Measurements from ENCODE around the gene LYPD1.

LYPD1 gene

DNA sequence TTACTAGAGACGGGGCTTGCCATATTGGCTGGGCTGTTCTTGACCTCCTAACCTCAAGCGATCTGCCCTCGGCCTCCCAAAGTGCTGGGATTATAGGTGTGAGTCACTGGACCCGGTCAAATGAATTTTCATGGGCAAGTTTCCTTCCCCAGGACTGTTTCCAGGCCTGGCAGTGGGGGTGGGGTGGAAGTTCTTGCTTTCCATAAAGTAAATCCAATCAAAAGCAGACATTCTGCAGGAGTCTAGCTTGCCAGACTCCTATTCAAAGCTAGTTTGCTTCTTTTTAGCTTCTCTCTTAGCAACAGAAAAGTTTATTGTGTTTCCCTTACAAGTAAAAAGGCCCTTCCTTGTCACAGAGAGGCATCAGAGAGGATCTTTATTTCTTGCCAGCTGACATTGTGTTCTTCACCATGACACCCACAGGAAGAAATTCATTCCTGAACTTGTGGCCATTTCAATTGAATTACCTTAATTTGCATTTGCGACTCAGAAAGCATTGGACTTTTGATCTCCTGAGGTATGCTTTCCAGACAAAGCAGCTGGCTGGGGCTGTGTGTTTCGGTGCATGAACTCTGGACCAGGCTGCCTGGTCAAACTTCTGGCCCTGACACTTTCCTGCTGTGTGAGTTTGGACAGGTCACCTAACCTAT lies 37.9 kb downstream of the LYPD1 start:
- DNase-seq, result no peak

- no peak for DNase-seq
Observed at GRCh38 chr2:132627536-132627935, 42.5 kb downstream of the LYPD1 start.

DNA sequence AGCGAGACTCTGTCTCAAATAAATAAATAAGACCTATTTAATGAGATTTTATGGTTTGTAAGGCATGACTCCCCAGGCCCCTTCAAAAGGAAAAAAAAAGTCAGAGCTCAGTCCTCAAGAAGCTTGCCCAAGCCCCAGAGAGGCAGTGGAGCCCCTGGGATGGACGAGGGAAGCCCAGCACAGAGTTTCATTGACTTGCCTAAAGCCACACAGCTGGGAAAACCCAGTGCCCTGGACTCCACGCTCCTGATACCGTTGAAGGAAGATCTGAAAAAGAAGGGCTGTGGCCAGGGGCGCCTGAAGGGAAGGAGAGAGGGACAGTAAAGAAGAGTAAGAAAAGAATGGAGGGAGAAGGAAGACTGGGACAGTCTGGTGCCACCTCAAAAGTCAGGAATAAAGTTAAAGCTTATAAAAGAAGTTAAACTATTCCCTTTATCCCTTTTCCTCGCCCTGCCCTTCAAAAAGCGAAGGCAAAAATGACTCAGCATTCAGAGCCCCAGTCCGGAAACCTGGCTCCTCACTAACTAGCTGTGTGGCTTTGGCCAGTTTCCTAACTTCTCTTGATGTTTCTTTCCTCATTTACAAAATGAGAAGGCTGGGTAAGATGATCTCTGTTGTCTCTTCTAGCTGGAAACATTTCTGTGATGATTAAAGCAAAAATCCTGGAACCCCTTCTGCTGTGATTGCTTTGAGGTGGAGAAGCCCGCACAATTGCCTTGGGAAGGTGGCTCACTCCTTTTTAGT lies 46.7 kb downstream of the LYPD1 start:
- peak; percentile 11 for DNase-seq

DNA sequence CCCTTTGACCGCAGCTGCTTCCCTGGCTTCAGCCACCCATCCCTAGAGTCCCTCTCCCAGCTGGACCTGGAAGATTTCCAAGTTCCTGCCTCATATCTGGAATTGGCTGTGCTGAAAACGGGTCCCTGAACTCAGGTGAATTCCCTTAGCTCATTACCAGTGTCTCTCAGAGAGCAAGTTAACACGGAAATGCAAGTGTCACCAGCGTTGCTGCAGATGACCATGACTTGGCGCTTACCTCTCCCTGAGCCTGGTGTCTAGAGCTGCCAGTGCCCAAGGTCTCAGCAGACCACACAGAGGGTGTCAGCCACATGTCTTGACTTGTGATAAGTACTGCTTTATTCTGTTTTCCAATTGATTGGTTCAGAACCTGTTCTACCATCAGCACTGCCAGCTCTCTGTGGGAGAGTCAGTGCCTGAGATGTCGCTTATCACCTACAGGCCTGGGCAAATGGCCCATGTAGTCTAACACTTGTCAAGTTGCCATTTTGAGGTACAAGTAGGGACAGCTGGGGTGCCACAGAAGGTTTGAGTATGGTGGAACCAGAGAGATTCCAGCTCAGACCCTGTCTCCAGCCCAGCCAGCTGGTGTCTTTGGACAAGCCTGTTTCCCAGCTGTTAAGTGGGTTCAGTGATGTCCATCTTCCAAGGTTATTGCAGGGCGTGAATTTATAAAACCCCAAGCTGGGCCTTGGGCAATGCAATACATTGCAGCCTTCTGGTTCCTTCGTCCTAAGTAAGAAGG lies 48.7 kb downstream of the LYPD1 start:
- no peak for DNase-seq

GRCh38 chr2:132620115-132620514 lies 49.9 kb downstream of the LYPD1 start:
- no peak for DNase-seq

- DNase-seq, result no peak
Observed at GRCh38 chr2:132618734-132619133, 51.3 kb downstream of the LYPD1 start.

DNA sequence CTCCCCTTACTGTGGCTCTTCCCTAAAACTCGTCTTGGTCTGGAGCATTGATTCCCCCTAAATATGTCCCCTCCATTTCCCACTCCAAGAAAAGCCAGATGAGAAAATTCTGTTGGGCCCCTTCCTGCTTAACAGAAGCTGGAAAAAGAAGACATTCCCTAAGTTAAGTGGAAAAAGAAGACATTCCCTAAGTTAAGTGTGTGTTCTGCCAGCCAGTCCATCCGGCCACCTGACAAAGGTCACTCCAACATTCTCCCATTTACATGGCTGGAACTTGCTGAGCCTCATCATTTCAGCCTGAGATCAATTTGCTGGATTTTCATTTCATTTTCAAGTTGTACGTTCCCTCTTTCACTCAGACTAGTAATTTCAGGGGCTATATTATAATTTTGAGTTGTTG lies 52.0 kb downstream of the LYPD1 start:
- no peak for DNase-seq

- DNase-seq, result no peak
Observed at GRCh38 chr2:132615329-132616085, 54.5 kb downstream of the LYPD1 start.

GRCh38 chr2:132611719-132612118 lies 58.3 kb downstream of the LYPD1 start:
- DNase-seq, result no peak

GRCh38 chr2:132609101-132609890 lies 60.7 kb downstream of the LYPD1 start:
- no peak for DNase-seq

- DNase-seq, result no peak
Observed at GRCh38 chr2:132608311-132608710, 61.7 kb downstream of the LYPD1 start.

- no peak for DNase-seq
Observed at GRCh38 chr2:132607426-132608090, 62.4 kb downstream of the LYPD1 start.

GRCh38 chr2:132606649-132607048 lies 63.4 kb downstream of the LYPD1 start:
- DNase-seq, result no peak

DNA sequence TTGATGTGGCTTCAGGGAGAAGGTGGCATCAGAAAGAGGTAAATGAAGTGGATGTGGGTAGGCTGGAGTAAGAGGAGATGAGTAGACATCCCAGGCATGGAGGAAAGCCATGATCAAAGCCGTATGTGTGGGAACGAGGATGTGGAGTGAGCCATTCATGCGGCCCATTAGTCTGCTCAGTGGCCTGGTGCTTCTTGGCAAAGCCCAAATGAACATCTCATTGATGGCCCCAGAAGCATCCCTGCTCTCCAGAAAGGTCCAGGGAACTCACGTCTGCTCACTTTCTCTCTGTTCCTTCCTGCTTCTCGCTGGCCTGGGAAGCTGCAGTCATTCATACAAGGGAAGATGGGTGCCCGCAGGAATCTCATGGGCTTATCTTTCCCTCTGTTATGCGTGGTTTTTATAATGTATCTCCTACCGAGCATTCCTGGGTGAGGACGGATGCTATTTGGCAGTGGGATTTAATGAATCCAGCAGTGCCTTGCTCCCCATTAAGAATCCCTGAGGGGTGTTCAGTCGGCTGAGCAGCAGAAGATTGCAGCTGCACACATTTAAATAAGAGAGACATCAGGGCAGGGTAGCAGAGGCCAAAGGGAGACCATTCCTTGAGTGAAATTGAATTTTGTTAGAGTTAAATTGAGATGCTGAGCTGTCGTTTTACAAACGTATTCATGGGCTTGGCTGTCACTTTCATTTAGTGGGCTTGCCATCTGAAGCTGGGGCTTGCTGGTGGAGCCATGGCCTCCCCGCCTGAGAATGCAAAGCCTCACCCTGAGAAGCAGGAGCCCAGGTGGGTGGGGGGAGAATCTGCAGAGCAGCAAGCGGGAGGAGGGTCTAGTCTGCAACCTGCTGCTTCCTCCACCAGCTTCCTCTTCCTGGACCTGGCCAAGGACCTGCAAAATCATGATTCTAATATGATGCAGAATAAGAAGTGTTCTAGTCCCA lies 64.5 kb downstream of the LYPD1 start:
- no peak for DNase-seq

DNA sequence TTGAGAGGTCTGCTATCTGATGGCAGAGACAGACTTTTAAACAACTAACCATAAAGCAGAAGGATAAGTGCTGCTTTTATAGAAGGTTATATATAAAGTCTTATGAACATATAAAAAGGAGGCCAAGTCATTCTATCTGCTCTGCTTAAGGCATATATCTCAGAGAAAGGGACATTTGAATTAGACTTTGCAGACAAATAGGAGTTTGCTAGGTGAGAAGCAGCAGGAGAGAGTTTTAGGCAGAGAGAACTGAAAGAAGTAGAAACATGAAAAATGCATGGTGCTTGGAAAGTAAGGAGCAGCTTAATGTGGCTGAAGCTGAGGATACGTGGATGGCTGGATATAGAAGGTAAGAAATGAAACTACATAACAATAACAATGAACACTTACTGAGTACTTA lies 65.4 kb downstream of the LYPD1 start:
- no peak for DNase-seq

DNA sequence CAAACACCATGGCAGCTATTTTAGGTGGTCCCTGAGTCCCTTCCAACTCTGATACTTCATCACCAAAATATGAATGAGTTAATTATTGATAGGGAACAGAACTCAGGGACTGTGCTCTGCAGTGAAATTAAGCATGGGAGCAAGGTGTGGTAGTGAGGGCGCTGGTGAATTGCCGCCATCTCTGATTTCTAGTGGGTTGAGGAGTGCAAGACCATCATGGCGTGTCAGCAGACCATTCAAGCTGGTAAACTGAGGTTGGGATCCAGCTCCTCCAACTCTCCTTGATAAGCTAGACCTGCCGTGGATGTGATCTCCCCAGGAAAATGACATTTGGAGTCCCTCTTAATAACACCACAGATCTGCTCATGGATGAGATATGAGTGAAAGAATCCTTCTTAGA lies 70.4 kb downstream of the LYPD1 start:
- DNase-seq, result no peak

DNA sequence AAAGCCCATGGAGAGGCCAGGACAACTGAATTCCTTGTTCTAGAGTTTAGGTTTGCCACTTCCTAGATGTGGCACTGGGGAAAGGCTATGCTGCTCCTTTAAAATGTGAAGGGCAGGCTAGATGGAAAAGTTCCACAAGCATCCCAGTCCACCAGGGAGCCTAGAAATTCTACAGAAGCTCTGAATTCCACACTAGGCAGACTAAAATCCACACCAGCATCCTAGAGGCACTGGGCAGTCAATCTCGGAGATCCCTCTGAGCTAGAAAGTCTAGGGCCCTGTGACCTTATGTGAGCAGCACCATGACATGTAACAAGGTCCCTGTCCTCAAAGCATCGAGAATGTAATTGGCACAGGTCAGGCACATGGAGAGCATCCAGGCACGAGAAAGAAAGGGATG lies 71.5 kb downstream of the LYPD1 start:
- no peak for DNase-seq

DNA sequence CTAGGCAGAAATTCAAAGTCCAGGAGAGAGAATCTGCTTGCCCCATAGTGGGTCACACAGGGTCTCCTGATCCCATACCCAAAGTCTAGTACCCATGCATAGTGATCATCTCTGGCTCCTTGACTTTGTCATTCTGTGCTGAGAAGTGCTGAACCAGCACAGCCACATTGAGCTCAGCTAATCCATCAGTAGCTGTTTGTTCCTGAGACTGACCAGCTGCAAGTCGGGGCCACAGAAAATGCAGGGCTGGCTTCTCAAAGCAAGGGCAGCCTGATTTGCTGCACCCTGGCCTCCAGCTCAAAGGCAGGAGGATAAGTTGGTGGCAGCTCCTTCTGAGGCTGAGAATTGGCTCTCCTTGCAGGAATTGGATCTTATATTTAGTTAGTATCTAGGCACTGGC lies 72.2 kb downstream of the LYPD1 start:
- no peak for DNase-seq

GRCh38 chr2:132597166-132597565 lies 72.8 kb downstream of the LYPD1 start:
- DNase-seq, result no peak

DNA sequence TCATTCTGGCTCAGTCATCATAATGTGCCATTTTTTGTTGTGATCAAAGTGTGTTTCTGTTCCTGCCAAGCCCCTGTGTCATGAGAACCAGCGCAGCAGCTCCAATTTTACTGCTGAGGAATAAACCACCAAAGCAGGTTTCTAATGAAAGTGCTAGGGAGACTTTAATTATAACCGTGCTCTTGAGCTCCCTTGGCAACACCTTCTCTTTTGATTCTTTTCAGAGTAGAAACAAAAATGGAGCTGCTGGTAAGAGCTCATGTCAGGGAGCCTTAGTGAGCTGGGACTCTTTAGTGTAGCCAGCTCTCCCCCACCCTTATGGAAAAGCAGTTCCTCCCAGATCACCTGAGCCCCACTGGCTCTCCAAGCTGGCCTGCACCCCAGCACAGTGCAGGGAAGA lies 74.3 kb downstream of the LYPD1 start:
- DNase-seq, result no peak

DNA sequence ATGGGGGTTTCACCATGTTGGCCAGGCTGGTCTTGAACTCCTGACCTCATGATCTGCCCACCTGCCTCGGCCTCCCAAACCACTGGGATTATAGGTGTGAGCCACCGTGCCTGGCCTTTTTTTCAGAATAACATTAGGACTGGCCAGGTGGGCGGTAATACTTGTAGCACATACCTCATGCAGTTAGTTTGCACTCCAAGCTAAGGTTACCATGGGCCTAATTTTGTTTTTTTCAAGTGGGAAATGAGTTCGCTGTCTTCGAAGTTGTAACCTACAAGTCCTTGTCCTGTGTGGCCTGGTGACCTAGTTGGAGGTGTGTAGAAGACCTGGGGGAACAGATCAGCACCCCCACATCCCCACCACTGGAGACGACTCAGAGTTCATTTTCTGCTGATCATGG lies 74.8 kb downstream of the LYPD1 start:
- DNase-seq, result no peak
